ENCODE data around the gene MSH2. TPM values are rescaled to one million over a fixed set of nuclear protein-coding genes. Genes with fewer than 3 reads are reported as not detected.

MSH2 gene
- total RNA-seq, result 10 to 100 TPM in 3 of 4 donors, 1 to 10 TPM in 1; 8.2 to 15.3 (median 14.2) TPM

- Histone ChIP-seq H3K9me3 (no peaks in the 10 kb centered on the region), H3K36me3 (peaks cover 0 to 6% (median 0%) of the 10 kb centered on the region in 3 donors), H3K27me3 (no peaks in the 10 kb centered on the region), H3K27ac (peak within 1 kb of the TSS; percentile 10 to 79 (median 73)), H3K4me1 (peaks cover 0 to 22% (median 9%) of the 10 kb centered on the region in 4 donors), H3K4me3 (peak within 1 kb of the TSS; percentile 67 to 87 (median 76))
- WGBS, 2 donors, result 1% methylated on average over 48 to 70 of the region's 73 CpGs
- peak; percentile 78 to 85 for DNase-seq (ENCODE audit: low spot score in 2 of 2)
- TF ChIP-seq EP300 (IDR thresholded peaks at IDR 0.05), result peak in 1 of 2 donors; percentile 73
- peak in 1 of 5 experiments; percentile 30 for TF ChIP-seq CTCF (IDR thresholded peaks at IDR 0.05)
- TF ChIP-seq POLR2A (IDR thresholded peaks at IDR 0.05), result peak in 1 of 2 donors; percentile 28
Measured at GRCh38 chr2:47402805-47403608, at the start of gene MSH2. Gene MSH2, plus strand, starts transcription at chr2:47403156. Its CDS starts 36 bp downstream, at chr2:47403192.

- Histone ChIP-seq H3K36me3 (no peaks in the 10 kb centered on the region), H3K27ac (peak overlapping the region in 1 of 4 donors; percentile 43), H3K9me3 (no peaks in the 10 kb centered on the region), H3K4me3 (no peak overlapping the region), H3K27me3 (no peaks in the 10 kb centered on the region), H3K4me1 (no peaks in the 10 kb centered on the region)
- TF ChIP-seq EP300 (IDR thresholded peaks at IDR 0.05), result no peak
- no peak for TF ChIP-seq POLR2A (IDR thresholded peaks at IDR 0.05)
- TF ChIP-seq CTCF (IDR thresholded peaks at IDR 0.05), result no peak
- WGBS, 2 donors, result 74 to 86% methylated on average over 11 of the region's 11 CpGs
- DNase-seq (ENCODE audit: low spot score in 2 of 2), result no peak
Measured at GRCh38 chr2:47354013-47354847, 48.7 kb upstream of the MSH2 start.

GRCh38 chr2:47354848-47355204 is 48.1 kb upstream of the MSH2 start:
- Histone ChIP-seq H3K27ac (no peak overlapping the region), H3K9me3 (no peaks in the 10 kb centered on the region), H3K4me1 (no peaks in the 10 kb centered on the region), H3K4me3 (no peak overlapping the region), H3K27me3 (no peaks in the 10 kb centered on the region), H3K36me3 (no peaks in the 10 kb centered on the region)
- WGBS, 2 donors, result 72 to 75% methylated on average over 5 of the region's 5 CpGs
- TF ChIP-seq CTCF (IDR thresholded peaks at IDR 0.05) (no peak), EP300 (IDR thresholded peaks at IDR 0.05) (no peak), POLR2A (IDR thresholded peaks at IDR 0.05) (no peak)
- DNase-seq (ENCODE audit: low spot score in 2 of 2), result no peak

GRCh38 chr2:47357483-47357882 is 45.5 kb upstream of the MSH2 start:
- no peaks in the 10 kb centered on the region for H3K36me3 ChIP-seq
- no peak overlapping the region for H3K27ac ChIP-seq
- WGBS, 2 donors, result 60 to 68% methylated on average over 4 of the region's 4 CpGs
- no peaks in the 10 kb centered on the region for H3K27me3 ChIP-seq
- H3K9me3 ChIP-seq, result no peaks in the 10 kb centered on the region
- TF ChIP-seq EP300 (IDR thresholded peaks at IDR 0.05), result no peak
- TF ChIP-seq POLR2A (IDR thresholded peaks at IDR 0.05), result no peak
- no peak for TF ChIP-seq CTCF (IDR thresholded peaks at IDR 0.05)
- no peak overlapping the region for H3K4me3 ChIP-seq
- no peaks in the 10 kb centered on the region for H3K4me1 ChIP-seq
- peak in 1 of 2 donors; percentile 9 for DNase-seq (ENCODE audit: low spot score in 2 of 2)

All from tibial nerve (tissue), 4 donors.